GM12878 (cell line): ENCODE measurements around the gene IHH. TPM values are rescaled to one million over a fixed set of nuclear protein-coding genes. Genes with fewer than 3 reads are reported as not detected.

ENCODE experiments used
- ATAC-seq: fragments of 200-7000 bp; cut with Tn5 transposase; 3 replicates; pipeline ENCODE4 v1.9.1; 2020; ENCODE audit warnings: mild to moderate bottlenecking, moderate library complexity
- BruUV-seq: library from RNA; stranded (reverse); fragments of 400-500 nt; replicated peaks from 2 replicates; lab custom pipeline; 2021; lab: Mats Ljungman, UMichigan
- CTCF ChIA-PET: fragments of 300-600 bp; sonication (Branson Sonifier 250); formaldehyde crosslinking; extraction: SDS; loops from one replicate; lab custom pipeline; 2021; ENCODE audit warnings: inconsistent platforms; lab: Yijun Ruan, JAX
- POLR2A ChIA-PET: fragments of 350-600 bp; formaldehyde crosslinking; extraction: SDS; loops from one replicate; lab custom pipeline; 2021; ENCODE audit warnings: inconsistent platforms; lab: Charles Lee
- RAD21 ChIA-PET: fragments of 300-600 bp; sonication (Branson Sonifier 250); formaldehyde crosslinking; loops from one replicate; lab custom pipeline; 2023; ENCODE audit warnings: antibody characterized with exemption; ENCODE audit not compliant: unreplicated experiment; lab: Charles Lee
- SMC1A ChIA-PET: fragments of 300-600 bp; sonication (Branson Sonifier 250); formaldehyde crosslinking; loops from one replicate; lab custom pipeline; 2023; ENCODE audit not compliant: unreplicated experiment, uncharacterized antibody; lab: Charles Lee
- DNase-seq: peaks from one replicate; pipeline ENCODE4 v3.0.0-alpha.2; 2011; ENCODE audit warnings: low read depth, low spot score
- FAIRE-seq: peaks from 3 replicates; lab custom pipeline; 2011; peaks lifted over from hg19 to GRCh38; lab: Jason Lieb, UNC
- H2AFZ ChIP-seq: 2 replicates; pipeline ENCODE4 v1.6.0; 2011; ENCODE audit warnings: low read depth, low read length, control low read depth; ENCODE audit not compliant: control insufficient read depth
- H3K27ac ChIP-seq: 2 replicates; pipeline ENCODE4 v1.5.1; 2011; ENCODE audit warnings: control low read depth; ENCODE audit not compliant: control insufficient read depth, insufficient read depth
- H3K27me3 ChIP-seq, 2 experiments: replicated peaks in 1 of 2; 2 replicates each; pipeline versions ENCODE4 v1.6.0 to v1.6.1; 2011; ENCODE audit warnings: low read length in 1 of 2; ENCODE audit not compliant: control insufficient read depth in 2 of 2, insufficient read depth in 2 of 2
- H3K36me3 ChIP-seq, 2 experiments: 2 replicates each; pipeline ENCODE4 v1.5.1; 2011; ENCODE audit warnings: low read length in 1 of 2; ENCODE audit not compliant: control insufficient read depth in 2 of 2, insufficient read depth in 2 of 2
- H3K4me1 ChIP-seq: 2 replicates; pipeline ENCODE4 v1.6.1; 2011; ENCODE audit warnings: mild to moderate bottlenecking, low read length, moderate library complexity, mixed read lengths; ENCODE audit not compliant: control insufficient read depth, insufficient read depth
- H3K4me2 ChIP-seq: 2 replicates; pipeline ENCODE4 v1.6.0; 2011; ENCODE audit warnings: control low read depth; ENCODE audit not compliant: control insufficient read depth, insufficient read depth
- H3K4me3 ChIP-seq: fragments of 200-600 bp; sonication (generic); 2 replicates; pipeline ENCODE4 v1.5.1; 2016
- H3K79me2 ChIP-seq: 2 replicates; pipeline ENCODE4 v1.6.0; 2011; ENCODE audit warnings: low read length; ENCODE audit not compliant: control insufficient read depth, insufficient read depth
- H3K9ac ChIP-seq: 2 replicates; pipeline ENCODE4 v1.8.0; 2011; ENCODE audit warnings: low read length, control low read depth, mixed read lengths; ENCODE audit not compliant: control insufficient read depth, insufficient read depth
- H3K9me3 ChIP-seq: replicated peaks from 3 replicates; pipeline ENCODE4 v1.5.1; 2011; ENCODE audit warnings: mild to moderate bottlenecking, low read length; ENCODE audit not compliant: control insufficient read depth, insufficient read depth
- H4K20me1 ChIP-seq: 2 replicates; pipeline ENCODE4 v1.6.0; 2011; ENCODE audit not compliant: control insufficient read depth, insufficient read depth
- HSF1 ChIP-seq: fragments of 150-350 bp; IDR thresholded peaks from 2 replicates; pipeline ENCODE4 v1.6.1; 2014; ENCODE audit warnings: mild to moderate bottlenecking, low read depth, low read length
- KAT2A ChIP-seq: conservative IDR thresholded peaks from 2 replicates; pipeline ENCODE4 v1.6.1; 2011; ENCODE audit warnings: low read depth, low read length; ENCODE audit not compliant: control insufficient read depth
- NFXL1 ChIP-seq: fragments of 450-650 bp; IDR thresholded peaks from 2 replicates; pipeline ENCODE4 v1.6.1; 2017; ENCODE audit warnings: antibody characterized with exemption, mild to moderate bottlenecking, borderline replicate concordance
- NFYA ChIP-seq: IDR thresholded peaks from 2 replicates; pipeline ENCODE4 v1.6.1; 2011; ENCODE audit warnings: low read depth, mild to moderate bottlenecking, low read length, improper control_type of control experiment, borderline replicate concordance
- NR2F1 ChIP-seq: fragments of 450-650 bp; conservative IDR thresholded peaks from 2 replicates; pipeline ENCODE4 v1.6.1; 2017; ENCODE audit warnings: mild to moderate bottlenecking
- PML ChIP-seq: IDR thresholded peaks from 2 replicates; pipeline ENCODE4 v1.6.1; 2012; ENCODE audit warnings: low read length, inconsistent platforms
- POLR2A ChIP-seq: IDR thresholded peaks from 2 replicates; pipeline ENCODE4 v1.6.1; 2011; ENCODE audit warnings: low read depth, mild to moderate bottlenecking, low read length
- RB1 ChIP-seq: fragments of 450-650 bp; formaldehyde crosslinking; IDR thresholded peaks from 2 replicates; pipeline ENCODE4 v1.6.1; 2017; ENCODE audit warnings: mild to moderate bottlenecking, borderline replicate concordance
- RBBP5 ChIP-seq: fragments of 200-600 bp; sonication (generic); conservative IDR thresholded peaks from 2 replicates; pipeline ENCODE4 v1.6.1; 2016
- SMARCA5 ChIP-seq: fragments of 450-650 bp; IDR thresholded peaks from 2 replicates; pipeline ENCODE4 v1.6.1; 2017; ENCODE audit warnings: mild to moderate bottlenecking
- ZNF207 ChIP-seq: fragments of 450-650 bp; IDR thresholded peaks from 2 replicates; pipeline ENCODE4 v1.6.1; 2014; ENCODE audit warnings: antibody characterized with exemption, mild to moderate bottlenecking, borderline replicate concordance
- WGBS: methylation state at CpG from one replicate; pipeline ENCODE4 v1.1.6; 2016; ENCODE audit warnings: low lambda C conversion rate; ENCODE audit not compliant: insufficient replicate concordance, insufficient coverage; ENCODE audit errors: missing lambda C conversion rate; 5-methylcytosine and 5-hydroxymethylcytosine counted together
- in situ Hi-C: fragments of 300-500 bp; cut with MboI; formaldehyde crosslinking; loops from 9 replicates; pipeline ENCODE4 v1.14.3; 2018; ENCODE audit warnings: mixed read lengths
- intact Hi-C: fragments of 100-400 bp; cut with micrococcal nuclease; formaldehyde crosslinking; loops from one replicate; pipeline ENCODE4 v1.14.2; 2022; ENCODE audit not compliant: unreplicated experiment
- polyA plus RNA-seq, 11 experiments: library from polyadenylated mRNA; depleted of rRNA in 4 of 11; unstranded in 6 of 11; stranded (reverse) in 5 of 11; fragments of >200 nt; fragmentation: Nextera tagmentation in 4 of 11; fragmentation: Illumina TruSeq in 1 of 11; extraction: Ambion mirVana in 4 of 11; extraction: Trizol in 1 of 11; gene quantifications; 1 replicate in 1 of 11; 2 replicates in 10 of 11; pipeline versions ENCODE4 v1.2.1 to v1.2.3, GENCODE V29; 2011 to 2016; ENCODE audit warnings: inconsistent platforms in 2 of 11, missing spikeins in 2 of 11, low read depth in 1 of 11
- total RNA-seq, 4 experiments: library from RNA; depleted of rRNA in 3 of 4; stranded (reverse); fragments of >200 nt in 3 of 4; fragmentation: Illumina TruSeq in 1 of 4; extraction: Trizol in 1 of 4; gene quantifications; 2 replicates each; pipeline versions ENCODE4 v1.2.1 to v1.2.3, GENCODE V29; 2013 to 2021
- TF ChIP-seq, protein P1 (sequence below): IDR thresholded peaks from 2 replicates; pipeline ENCODE4 v1.6.1; 2012; ENCODE audit warnings: low read depth, low read length, improper control_type of control experiment

IHH gene
- total and polyA plus RNA-seq, 10 of the 15 experiments (the other 5 are each of a cell fraction or from before 2014, with no cell fraction given) = 0.04 TPM; not detected in 9

GRCh38 chr2:219056896-219057708, 3.6 kb downstream of the IHH start:
- Histone ChIP-seq H3K4me3 (no peak overlapping the region), H3K79me2 (no peaks in the 10 kb centered on the region), H3K4me2 (no peak overlapping the region), H3K27ac (no peak overlapping the region), H3K9me3 (no peaks in the 10 kb centered on the region), H2AFZ (no peak overlapping the region), H3K9ac (no peak overlapping the region), H3K4me1 (no peaks in the 10 kb centered on the region), H3K27me3 (peaks cover 21 to 25% of the 10 kb centered on the region in 2 experiments), H4K20me1 (no peaks in the 10 kb centered on the region), H3K36me3 (no peaks in the 10 kb centered on the region)
- in situ Hi-C loops = loop anchor here (5.0 kb wide), 2 partner anchors 90 to 240 kb away; no protein-coding TSS in a partner anchor
- FAIRE-seq = no peak
- ChIA-PET CTCF (interaction anchor here (1.1 to 5.2 kb wide), 9 partner anchors 23 to 238 kb away, joined by 3 to 60 read pairs (median 9); no protein-coding TSS in a partner anchor), POLR2A (no interaction called here), RAD21 (interaction anchor here (2.9 kb wide), 2 partner anchors 63 to 97 kb away, joined by 21 to 24 read pairs; no protein-coding TSS in a partner anchor), SMC1A (interaction anchor here (1.4 kb wide), 1 partner anchor 60 kb away, joined by 4 read pairs; no protein-coding TSS in a partner anchor)
- intact Hi-C loops = loop anchor here (5.0 kb wide), 1 partner anchor 240 kb away; no protein-coding TSS in a partner anchor
- no peak for DNase-seq
- WGBS = 36% methylated on average over 33 of the region's 40 CpGs
- TF ChIP-seq RBBP5 = no peak
- TF ChIP-seq POLR2A = no peak
- TF ChIP-seq NFXL1 = no peak
- TF ChIP-seq NR2F1 = no peak
- no peak for ATAC-seq
- BruUV-seq = no TSS peak

- ChIA-PET RAD21 (interaction anchor here (1.2 to 2.9 kb wide), 2 partner anchors 63 to 98 kb away, joined by 4 to 21 read pairs; no protein-coding TSS in a partner anchor), SMC1A (interaction anchor here (2.0 kb wide), 1 partner anchor 16 kb away, joined by 5 read pairs; no protein-coding TSS in a partner anchor), POLR2A (no interaction called here), CTCF (interaction anchor here (0.8 to 5.2 kb wide), 4 partner anchors 27 to 97 kb away, joined by 3 to 60 read pairs (median 30); no protein-coding TSS in a partner anchor)
- DNase-seq = no peak
- H3K27me3 ChIP-seq = peaks cover 21% of the 10 kb centered on the region in 2 experiments
- H3K4me1 ChIP-seq = no peaks in the 10 kb centered on the region
- no peak for FAIRE-seq
- no peaks in the 10 kb centered on the region for H4K20me1 ChIP-seq
- H3K27ac ChIP-seq = no peak overlapping the region
- ATAC-seq = no peak
- in situ Hi-C loops = loop anchor here (5.0 kb wide), 2 partner anchors 91 to 241 kb away; no protein-coding TSS in a partner anchor
- intact Hi-C loops = loop anchor here (5.0 kb wide), 1 partner anchor 241 kb away; no protein-coding TSS in a partner anchor
- H2AFZ ChIP-seq = no peak overlapping the region
- no peaks in the 10 kb centered on the region for H3K9me3 ChIP-seq
- 45% methylated on average over 9 of the region's 9 CpGs for WGBS
- H3K4me2 ChIP-seq = no peak overlapping the region
- no peak overlapping the region for H3K9ac ChIP-seq
- H3K4me3 ChIP-seq = no peak overlapping the region
- H3K36me3 ChIP-seq = no peaks in the 10 kb centered on the region
- BruUV-seq = no TSS peak
- no peaks in the 10 kb centered on the region for H3K79me2 ChIP-seq
- no peak for TF ChIP-seq NFYA
- TF ChIP-seq, protein P1, sequence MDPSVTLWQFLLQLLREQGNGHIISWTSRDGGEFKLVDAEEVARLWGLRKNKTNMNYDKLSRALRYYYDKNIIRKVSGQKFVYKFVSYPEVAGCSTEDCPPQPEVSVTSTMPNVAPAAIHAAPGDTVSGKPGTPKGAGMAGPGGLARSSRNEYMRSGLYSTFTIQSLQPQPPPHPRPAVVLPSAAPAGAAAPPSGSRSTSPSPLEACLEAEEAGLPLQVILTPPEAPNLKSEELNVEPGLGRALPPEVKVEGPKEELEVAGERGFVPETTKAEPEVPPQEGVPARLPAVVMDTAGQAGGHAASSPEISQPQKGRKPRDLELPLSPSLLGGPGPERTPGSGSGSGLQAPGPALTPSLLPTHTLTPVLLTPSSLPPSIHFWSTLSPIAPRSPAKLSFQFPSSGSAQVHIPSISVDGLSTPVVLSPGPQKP = no peak
- no peak for TF ChIP-seq KAT2A
- TF ChIP-seq PML = no peak
- no peak for TF ChIP-seq HSF1
- TF ChIP-seq SMARCA5 = no peak
- TF ChIP-seq RB1 = no peak
- no peak for TF ChIP-seq ZNF207
Measured at GRCh38 chr2:219056176-219056895, 4.4 kb downstream of the IHH start.
